Measurements from ENCODE around the gene BCAP31. TPM values are rescaled to one million over a fixed set of nuclear protein-coding genes. Genes with fewer than 3 reads are reported as not detected.
A peak's percentile ranks its signal among the peaks of the same experiment; 100 is the strongest.

The BCAP31 gene
- total RNA-seq, 1 experiment from 2014 or later = 138 TPM

GRCh38 chrX:153689654-153690465, 34.3 kb downstream of the BCAP31 start:
- no peak overlapping the region for H3K56ac ChIP-seq (ENCODE audit: insufficient read length, low read depth, low read length)
- peaks cover 5% of the 10 kb centered on the region for H4K20me1 ChIP-seq (ENCODE audit: control insufficient read depth, insufficient read depth, insufficient read length)
- no peak overlapping the region for H2BK12ac ChIP-seq (ENCODE audit: insufficient read length, low read depth, low read length)
- no peak overlapping the region for H2BK15ac ChIP-seq (ENCODE audit: low read depth, low read length)
- H3K36me3 Mint-ChIP-seq (ENCODE audit: insufficient read depth in 1 of 3, low read depth in 3 of 3) = peaks cover 18 to 43% (median 43%) of the 10 kb centered on the region in 3 experiments; a peak in 6 of 7 replicates
- no peak overlapping the region for H2AFZ ChIP-seq (ENCODE audit: low read length)
- peaks cover 9 to 18% of the 10 kb centered on the region in 2 experiments for H3K4me1 Mint-ChIP-seq
- H3K18ac ChIP-seq (ENCODE audit: insufficient read length, low read depth, low read length) = no peak overlapping the region
- peak; percentile 59 for DNase-seq
- WGBS (ENCODE audit: extremely low coverage, insufficient read length, low lambda C conversion rate) = no CpG with 5 or more reads among the region's 19 CpGs
- no peak overlapping the region for H3K9ac ChIP-seq (ENCODE audit: extremely low read depth, insufficient read length, low read length)
- no peak overlapping the region for H2BK5ac ChIP-seq (ENCODE audit: insufficient read length, low read length)
- peaks cover 6% of the 10 kb centered on the region for H3K9me3 ChIP-seq (ENCODE audit: control insufficient read depth, low read depth, low read length)
- H3K79me2 ChIP-seq (ENCODE audit: insufficient read depth, low read length) = no peaks in the 10 kb centered on the region; the same call in 1 of the 2 replicates
- H3K4me3 Mint-ChIP-seq = peak overlapping the region; percentile 65 to 74
- H3K27me3 Mint-ChIP-seq (ENCODE audit: low read depth) = 0 out of 2 replicates have a peak, but pooled peaks cover 2% of the 10 kb centered on the region
- no peak overlapping the region for H3K27ac Mint-ChIP-seq
- peak; percentile 39; the same call in 2 of the 3 replicates for TF ChIP-seq CTCF (conservative IDR thresholded peaks at IDR 0.05)
- no peak overlapping the region for H2BK20ac ChIP-seq (ENCODE audit: low read depth, low read length, poor library complexity, severe bottlenecking)
- H4K5ac ChIP-seq (ENCODE audit: insufficient read length, low read depth, low read length) = no peak overlapping the region
- no peaks in the 10 kb centered on the region for H3K23me2 ChIP-seq (ENCODE audit: insufficient read length, low read depth, low read length, poor library complexity, severe bottlenecking)
- no peak overlapping the region for H3K4ac ChIP-seq (ENCODE audit: low read depth, low read length)
- no peak overlapping the region for H2AK5ac ChIP-seq (ENCODE audit: insufficient read length, low read length)
- H3K27ac ChIP-seq (ENCODE audit: insufficient read length, low read depth, low read length) = no peak overlapping the region
- H3K14ac ChIP-seq (ENCODE audit: insufficient read depth, low read length) = no peak overlapping the region
- no peaks in the 10 kb centered on the region for H3K79me1 ChIP-seq (ENCODE audit: insufficient read depth, low read depth, low read length, poor library complexity, severe bottlenecking)
- H4K91ac ChIP-seq (ENCODE audit: insufficient read length, low read depth, low read length) = no peak overlapping the region
- H3K4me2 ChIP-seq (ENCODE audit: insufficient read depth, insufficient read length, low read length) = peak overlapping the region; percentile 54
- no peak overlapping the region for H2BK120ac ChIP-seq (ENCODE audit: low read depth, low read length, poor library complexity, severe bottlenecking)
- no peaks in the 10 kb centered on the region; the same call in 1 of the 2 replicates for H3K4me1 ChIP-seq (ENCODE audit: insufficient read depth, low read length)
- no peak overlapping the region for H3T11ph ChIP-seq (ENCODE audit: low read length)
- no peaks in the 10 kb centered on the region for H3K27me3 ChIP-seq (ENCODE audit: insufficient read depth, low read length)
- H3K23ac ChIP-seq (ENCODE audit: insufficient read length, low read depth, low read length) = no peak overlapping the region
- peaks cover 28 to 55% of the 10 kb centered on the region in 2 experiments for H3K9me3 Mint-ChIP-seq
- H4K8ac ChIP-seq (replicated peaks; ENCODE audit: insufficient read length, low read depth, low read length) = no peak overlapping the region
